ENCODE results near the gene ERVV-1.

ERVV-1 gene

GRCh38 chr19:53034054-53034453, 20.3 kb downstream of the ERVV-1 start:
- DNase-seq = no peak

- DNase-seq = no peak
Measured at GRCh38 chr19:53034948-53035675, 21.4 kb downstream of the ERVV-1 start.

GRCh38 chr19:53037101-53038097, 23.7 kb downstream of the ERVV-1 start:
- DNase-seq = no peak

GRCh38 chr19:53041366-53041765, 27.6 kb downstream of the ERVV-1 start:
- DNase-seq = no peak

GRCh38 chr19:53045536-53045935, 31.8 kb downstream of the ERVV-1 start:
- no peak for DNase-seq

- DNase-seq = no peak
Measured at GRCh38 chr19:53047379-53047778, 33.7 kb downstream of the ERVV-1 start.

- DNase-seq = no peak
Measured at GRCh38 chr19:53055117-53055516, 41.4 kb downstream of the ERVV-1 start.

- no peak for DNase-seq
Measured at GRCh38 chr19:53057904-53058580, 44.3 kb downstream of the ERVV-1 start.
